ENCODE measurements around the gene KCTD17.

DNA sequence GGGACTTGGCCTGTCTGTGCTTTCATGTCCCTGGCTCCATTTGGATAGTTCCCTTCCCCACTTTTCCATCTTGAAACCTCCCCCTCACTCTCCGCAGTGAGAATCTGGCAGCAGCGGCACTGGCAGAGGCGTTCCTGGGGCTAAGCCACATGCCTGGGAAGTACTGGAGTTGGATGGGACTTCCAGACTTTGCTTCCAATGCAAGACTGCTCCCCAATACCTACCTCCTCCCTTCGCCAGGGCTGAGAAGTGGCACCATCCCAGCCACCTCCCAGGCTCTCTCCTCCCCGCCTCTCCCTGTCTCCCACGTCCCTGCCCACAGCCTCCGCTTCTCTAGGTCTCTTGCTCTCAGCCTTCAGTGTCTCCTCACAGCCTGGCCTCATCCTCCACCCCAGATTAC is 48.9 kb upstream of the KCTD17 start:
- TF ChIP-seq POLR2A (IDR thresholded peaks at IDR 0.05; ENCODE audit: low read depth, low read length) (no peak), POLR2AphosphoS5 (IDR thresholded peaks at IDR 0.05; ENCODE audit: low read depth, low read length) (no peak), TAF1 (IDR thresholded peaks at IDR 0.05; ENCODE audit: low read depth, low read length) (no peak)

Measured in GM12891 (cell line).